MM.1S (cell line): ENCODE measurements around the gene ZBTB7C.

Source experiments
- DNase-seq: peaks from one replicate; pipeline ENCODE4 v3.0.0-alpha.2; 2015
- H2AFZ ChIP-seq: fragments of 300-600 bp; sonication (generic); 2 replicates; pipeline ENCODE4 v1.6.0; 2016; ENCODE audit warnings: antibody characterized with exemption, low read length
- H3F3A ChIP-seq: fragments of 300-600 bp; sonication (generic); 2 replicates; pipeline ENCODE4 v1.6.1; 2016; ENCODE audit warnings: mild to moderate bottlenecking, antibody characterized with exemption, low read length, moderate library complexity, mixed read lengths; ENCODE audit not compliant: insufficient read depth
- H3K27ac ChIP-seq: fragments of 300-600 bp; sonication (generic); 2 replicates; pipeline ENCODE4 v1.5.1; 2016; ENCODE audit warnings: mild to moderate bottlenecking, low read length
- H3K27me3 ChIP-seq: fragments of 300-600 bp; sonication (generic); replicated peaks from 2 replicates; pipeline ENCODE4 v1.6.0; 2016; ENCODE audit warnings: low read length; ENCODE audit not compliant: insufficient read depth
- H3K36me3 ChIP-seq: fragments of 300-600 bp; sonication (generic); replicated peaks from 2 replicates; pipeline ENCODE4 v1.6.1; 2016; ENCODE audit warnings: mild to moderate bottlenecking, low read length, mixed read lengths; ENCODE audit not compliant: insufficient read depth
- H3K4me1 ChIP-seq: fragments of 300-600 bp; sonication (generic); 2 replicates; pipeline ENCODE4 v1.6.1; 2016; ENCODE audit warnings: low read length, mixed read lengths
- H3K4me2 ChIP-seq: fragments of 300-600 bp; sonication (generic); 2 replicates; pipeline ENCODE4 v1.6.0; 2016; ENCODE audit warnings: low read depth, low read length
- H3K4me3 ChIP-seq: fragments of 300-600 bp; sonication (generic); 2 replicates; pipeline ENCODE4 v1.5.1; 2016; ENCODE audit warnings: low read length, mixed read lengths
- H3K79me2 ChIP-seq: fragments of 300-600 bp; sonication (generic); 2 replicates; pipeline ENCODE4 v1.6.1; 2016; ENCODE audit warnings: mixed run types, low read length, mixed read lengths
- H3K9ac ChIP-seq: fragments of 300-600 bp; sonication (generic); 2 replicates; pipeline ENCODE4 v1.6.1; 2016; ENCODE audit warnings: low read length, mixed read lengths
- H3K9me2 ChIP-seq: fragments of 300-600 bp; sonication (generic); replicated peaks from 2 replicates; pipeline ENCODE4 v1.6.1; 2016; ENCODE audit warnings: mild to moderate bottlenecking, low read length, mixed read lengths; ENCODE audit not compliant: insufficient read depth
- H3K9me3 ChIP-seq: fragments of 300-600 bp; sonication (generic); replicated peaks from 2 replicates; pipeline ENCODE4 v1.6.1; 2016; ENCODE audit warnings: mild to moderate bottlenecking, low read length, mixed read lengths; ENCODE audit not compliant: insufficient read depth
- H4K20me1 ChIP-seq: fragments of 300-600 bp; sonication (generic); 2 replicates; pipeline ENCODE4 v1.6.1; 2016; ENCODE audit warnings: mild to moderate bottlenecking, low read length, moderate library complexity, mixed read lengths; ENCODE audit not compliant: insufficient read depth
- CTCF ChIP-seq: fragments of 300-600 bp; sonication (generic); IDR thresholded peaks from 2 replicates; pipeline ENCODE4 v1.5.1; 2016; ENCODE audit warnings: antibody characterized with exemption, low read length, mixed read lengths
- EZH2 ChIP-seq: fragments of 300-600 bp; sonication (generic); optimal IDR thresholded peaks from 2 replicates; pipeline ENCODE3; 2017; ENCODE audit warnings: low read depth, mild to moderate bottlenecking, antibody characterized with exemption, low read length, mixed read lengths
- EZH2phosphoT487 ChIP-seq: fragments of 300-600 bp; sonication (generic); IDR thresholded peaks from 2 replicates; pipeline ENCODE4 v1.6.1; 2018; ENCODE audit warnings: antibody characterized with exemption, low read length

Gene ZBTB7C

GRCh38 chr18:48192542-48192941, 216.6 kb downstream of the ZBTB7C start:
- TF ChIP-seq EZH2 (no peak), EZH2phosphoT487 (no peak), CTCF (no peak)

GRCh38 chr18:48191494-48191893, 217.7 kb downstream of the ZBTB7C start:
- H3K9me2 ChIP-seq, result no peaks in the 10 kb centered on the region
- H3K9ac ChIP-seq, result no peak overlapping the region
- no peaks in the 10 kb centered on the region for H3F3A ChIP-seq
- H3K27ac ChIP-seq, result no peak overlapping the region
- H4K20me1 ChIP-seq, result no peaks in the 10 kb centered on the region
- H3K4me1 ChIP-seq, result no peaks in the 10 kb centered on the region
- no peaks in the 10 kb centered on the region for H3K9me3 ChIP-seq
- no peaks in the 10 kb centered on the region for H3K36me3 ChIP-seq
- H3K79me2 ChIP-seq, result no peaks in the 10 kb centered on the region
- no peak overlapping the region for H3K4me2 ChIP-seq
- TF ChIP-seq EZH2 (no peak), EZH2phosphoT487 (no peak), CTCF (no peak)
- no peak for DNase-seq
- no peak overlapping the region for H3K4me3 ChIP-seq
- no peak overlapping the region for H2AFZ ChIP-seq
- H3K27me3 ChIP-seq, result no peaks in the 10 kb centered on the region; the same call in 1 of the 2 replicates

More at GRCh38 chr18:48192542-48192941, 216.6 kb downstream of the ZBTB7C start:
- no peaks in the 10 kb centered on the region; the same call in 1 of the 2 replicates for H3K27me3 ChIP-seq
- no peak overlapping the region for H3K27ac ChIP-seq
- no peak overlapping the region for H3K4me3 ChIP-seq
- no peak overlapping the region for H3K9ac ChIP-seq
- no peaks in the 10 kb centered on the region for H3K36me3 ChIP-seq
- H3K79me2 ChIP-seq, result no peaks in the 10 kb centered on the region
- no peaks in the 10 kb centered on the region for H3K4me1 ChIP-seq
- no peak overlapping the region for H2AFZ ChIP-seq
- no peaks in the 10 kb centered on the region for H3K9me3 ChIP-seq
- H3K4me2 ChIP-seq, result no peak overlapping the region
- DNase-seq, result no peak
- H4K20me1 ChIP-seq, result no peaks in the 10 kb centered on the region
- no peaks in the 10 kb centered on the region for H3K9me2 ChIP-seq
- no peaks in the 10 kb centered on the region for H3F3A ChIP-seq

- no peak for TF ChIP-seq EZH2
- no peak for TF ChIP-seq EZH2phosphoT487
- TF ChIP-seq CTCF, result no peak
- Histone ChIP-seq H3K27me3 (no peaks in the 10 kb centered on the region; the same call in 1 of the 2 replicates), H3K79me2 (no peaks in the 10 kb centered on the region), H3K36me3 (no peaks in the 10 kb centered on the region), H4K20me1 (no peaks in the 10 kb centered on the region), H2AFZ (no peak overlapping the region), H3K4me3 (no peak overlapping the region), H3K27ac (no peak overlapping the region), H3K9me2 (no peaks in the 10 kb centered on the region), H3K9me3 (no peaks in the 10 kb centered on the region), H3K4me1 (no peaks in the 10 kb centered on the region), H3F3A (no peaks in the 10 kb centered on the region), H3K9ac (no peak overlapping the region), H3K4me2 (no peak overlapping the region)
- no peak for DNase-seq
Measured at GRCh38 chr18:48190994-48191393, 218.2 kb downstream of the ZBTB7C start.
